Vagina (tissue), 2 donors: ENCODE measurements around the gene SLC6A8.

ENCODE experiments used
- CTCF ChIP-seq, 3 experiments: fragments of 450-650 bp in 2 of 3; fragments of 200-600 bp in 1 of 3; sonication (generic) in 1 of 3; IDR thresholded peaks; one replicate each; pipeline ENCODE4 v1.5.1; 2017 to 2019; ENCODE audit warnings: antibody characterized with exemption in 3 of 3, mild to moderate bottlenecking in 2 of 3, moderate library complexity in 2 of 3
- POLR2A ChIP-seq, 2 donors: fragments of 450-650 bp; IDR thresholded peaks; one replicate each; pipeline ENCODE4 v1.6.1; 2017; ENCODE audit warnings: antibody characterized with exemption in 2 of 2, mild to moderate bottlenecking in 2 of 2, moderate library complexity in 2 of 2
- POLR2AphosphoS5 ChIP-seq, 2 donors: sonication (generic); formaldehyde crosslinking; IDR thresholded peaks; one replicate each; pipeline ENCODE4 v1.9.0; 2017; ENCODE audit warnings: antibody characterized with exemption in 2 of 2, mild to moderate bottlenecking in 2 of 2, low read depth in 1 of 2; ENCODE audit not compliant: insufficient read depth in 1 of 2

DNA sequence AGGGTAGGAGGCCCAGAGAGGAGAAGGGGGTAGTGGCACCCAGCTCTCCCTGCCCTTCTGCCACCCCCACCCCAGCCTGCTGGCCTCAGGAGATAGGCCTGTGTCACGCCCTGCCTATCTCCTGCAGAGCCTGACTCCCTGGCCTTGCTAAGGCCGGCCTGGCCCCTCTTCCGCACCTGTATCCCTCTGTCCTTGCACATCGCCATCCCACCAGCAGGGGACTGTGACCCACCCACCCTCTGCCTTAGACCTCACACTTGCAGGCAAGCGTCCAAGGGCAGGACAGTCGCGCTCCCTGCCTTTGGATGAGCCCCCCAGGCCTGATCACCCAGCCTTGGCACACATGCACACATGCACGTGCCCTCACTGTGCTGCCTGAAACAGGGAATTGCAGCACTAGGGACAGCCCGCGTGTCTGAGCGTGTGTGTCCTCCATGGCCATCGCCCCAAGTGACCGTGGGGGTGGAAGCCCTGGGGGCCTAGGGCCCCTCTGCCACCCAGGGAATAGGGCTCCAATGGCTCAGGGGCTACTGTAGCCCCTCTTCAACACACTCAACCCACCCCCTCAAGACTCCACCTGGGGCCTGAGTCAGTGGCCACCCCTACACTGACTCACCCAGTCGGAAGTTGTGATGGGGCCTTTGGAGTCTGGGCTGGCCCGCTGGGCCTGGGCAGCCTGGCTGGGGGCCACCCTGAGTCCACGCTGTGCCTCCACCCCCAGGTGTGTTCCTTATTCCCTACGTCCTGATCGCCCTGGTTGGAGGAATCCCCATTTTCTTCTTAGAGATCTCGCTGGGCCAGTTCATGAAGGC, 2.1 kb downstream of the SLC6A8 start:
- TF ChIP-seq CTCF (IDR thresholded peaks at IDR 0.05) (no peak), POLR2A (IDR thresholded peaks at IDR 0.05) (no peak), POLR2AphosphoS5 (IDR thresholded peaks at IDR 0.05; ENCODE audit: insufficient read depth in 1 of 2, low read depth in 1 of 2) (no peak)
